PFSK-1 (cell line): ENCODE results near the gene SOX8.

ENCODE experiments used
- FOXP2 ChIP-seq: optimal IDR thresholded peaks from 2 replicates; pipeline ENCODE3; 2011; ENCODE audit warnings: borderline replicate concordance, control low read depth, inconsistent platforms; ENCODE audit not compliant: insufficient read depth; ENCODE audit errors: extremely low read length, extremely low read depth
- POLR2AphosphoS5 ChIP-seq: IDR thresholded peaks from 2 replicates; pipeline ENCODE4 v1.6.1; 2012; ENCODE audit warnings: low read depth, mild to moderate bottlenecking, control low read depth, low read length, moderate library complexity
- SIN3A ChIP-seq: IDR thresholded peaks from 2 replicates; pipeline ENCODE4 v1.6.1; 2012; ENCODE audit warnings: mild to moderate bottlenecking, low read length, moderate library complexity, borderline replicate concordance; ENCODE audit not compliant: insufficient read depth
- TAF1 ChIP-seq: IDR thresholded peaks from 2 replicates; pipeline ENCODE4 v1.6.1; 2012; ENCODE audit warnings: low read length, control low read depth, borderline replicate concordance; ENCODE audit not compliant: insufficient read depth
- TF ChIP-seq, protein P1 (sequence below), 2 experiments: IDR thresholded peaks; 2 replicates each; pipeline versions ENCODE4 v1.6.1 to v1.8.0; 2011 to 2012; ENCODE audit warnings: low read depth in 2 of 2, low read length in 2 of 2, control low read depth in 1 of 2, inconsistent platforms in 1 of 2, mild to moderate bottlenecking in 1 of 2, moderate library complexity in 1 of 2; ENCODE audit not compliant: insufficient read depth in 1 of 2

The SOX8 gene

DNA sequence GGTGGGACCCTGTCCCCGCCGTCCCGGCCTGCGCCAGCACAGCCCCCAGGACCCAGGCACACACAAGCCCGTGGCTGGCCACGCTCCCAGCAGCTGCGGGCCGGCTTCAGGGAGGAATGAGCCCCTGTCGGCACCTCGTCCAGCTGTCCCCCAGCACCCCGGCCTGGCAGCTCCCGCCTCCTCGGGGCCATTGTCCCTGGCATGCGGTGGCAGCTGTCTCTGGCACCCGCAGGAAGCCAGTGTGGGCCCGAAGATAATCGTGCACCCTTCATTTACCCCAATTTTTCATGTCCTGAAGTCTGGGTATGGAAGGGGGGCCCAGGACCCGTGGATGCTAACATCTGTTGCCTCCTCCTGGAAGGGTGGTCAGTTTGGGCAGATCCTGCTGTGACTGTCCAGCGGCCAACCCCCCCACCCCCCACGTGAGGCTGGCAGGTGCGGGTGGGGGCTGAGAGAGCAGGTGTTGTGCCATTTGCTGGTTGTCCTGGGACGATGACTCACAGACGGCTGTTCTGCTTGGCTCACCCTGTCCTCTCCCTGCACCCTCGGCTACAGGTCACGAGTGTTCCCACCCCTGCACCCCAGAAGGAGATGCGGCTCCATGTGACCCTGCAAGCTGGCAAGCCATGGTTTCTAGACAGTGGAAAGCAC, 6.8 kb upstream of the SOX8 start:
- TF ChIP-seq FOXP2 (no peak), TAF1 (no peak), SIN3A (no peak), POLR2AphosphoS5 (no peak)
- TF ChIP-seq, protein P1, sequence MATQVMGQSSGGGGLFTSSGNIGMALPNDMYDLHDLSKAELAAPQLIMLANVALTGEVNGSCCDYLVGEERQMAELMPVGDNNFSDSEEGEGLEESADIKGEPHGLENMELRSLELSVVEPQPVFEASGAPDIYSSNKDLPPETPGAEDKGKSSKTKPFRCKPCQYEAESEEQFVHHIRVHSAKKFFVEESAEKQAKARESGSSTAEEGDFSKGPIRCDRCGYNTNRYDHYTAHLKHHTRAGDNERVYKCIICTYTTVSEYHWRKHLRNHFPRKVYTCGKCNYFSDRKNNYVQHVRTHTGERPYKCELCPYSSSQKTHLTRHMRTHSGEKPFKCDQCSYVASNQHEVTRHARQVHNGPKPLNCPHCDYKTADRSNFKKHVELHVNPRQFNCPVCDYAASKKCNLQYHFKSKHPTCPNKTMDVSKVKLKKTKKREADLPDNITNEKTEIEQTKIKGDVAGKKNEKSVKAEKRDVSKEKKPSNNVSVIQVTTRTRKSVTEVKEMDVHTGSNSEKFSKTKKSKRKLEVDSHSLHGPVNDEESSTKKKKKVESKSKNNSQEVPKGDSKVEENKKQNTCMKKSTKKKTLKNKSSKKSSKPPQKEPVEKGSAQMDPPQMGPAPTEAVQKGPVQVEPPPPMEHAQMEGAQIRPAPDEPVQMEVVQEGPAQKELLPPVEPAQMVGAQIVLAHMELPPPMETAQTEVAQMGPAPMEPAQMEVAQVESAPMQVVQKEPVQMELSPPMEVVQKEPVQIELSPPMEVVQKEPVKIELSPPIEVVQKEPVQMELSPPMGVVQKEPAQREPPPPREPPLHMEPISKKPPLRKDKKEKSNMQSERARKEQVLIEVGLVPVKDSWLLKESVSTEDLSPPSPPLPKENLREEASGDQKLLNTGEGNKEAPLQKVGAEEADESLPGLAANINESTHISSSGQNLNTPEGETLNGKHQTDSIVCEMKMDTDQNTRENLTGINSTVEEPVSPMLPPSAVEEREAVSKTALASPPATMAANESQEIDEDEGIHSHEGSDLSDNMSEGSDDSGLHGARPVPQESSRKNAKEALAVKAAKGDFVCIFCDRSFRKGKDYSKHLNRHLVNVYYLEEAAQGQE (IDR thresholded peaks at IDR 0.05; ENCODE audit: insufficient read depth in 1 of 2, low read depth in 2 of 2, low read length in 2 of 2) = no peak

DNA sequence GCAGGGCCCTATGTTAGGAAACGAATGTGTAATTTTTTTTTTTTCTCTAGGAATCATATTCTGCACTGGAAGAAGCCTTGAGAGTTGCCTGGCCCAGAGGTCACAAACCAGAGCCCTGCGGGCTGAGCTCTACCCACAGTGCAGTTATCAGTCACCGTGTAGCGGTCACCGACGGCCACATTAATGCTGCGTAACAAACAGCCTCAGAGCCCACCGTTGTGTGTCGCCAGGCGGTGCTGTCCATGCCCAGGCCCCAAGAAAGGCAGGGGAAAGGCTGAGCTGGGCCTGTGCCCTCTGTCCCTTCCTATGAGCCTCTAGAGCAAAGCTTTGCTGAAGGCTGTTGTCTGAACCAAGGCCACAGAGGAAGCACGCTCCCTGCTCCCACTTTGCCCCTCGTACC, 6.3 kb upstream of the SOX8 start:
- no peak for TF ChIP-seq FOXP2
- TF ChIP-seq, protein P1 (IDR thresholded peaks at IDR 0.05; ENCODE audit: insufficient read depth in 1 of 2, low read depth in 2 of 2, low read length in 2 of 2) = no peak
- TF ChIP-seq TAF1 = no peak
- no peak for TF ChIP-seq POLR2AphosphoS5
- no peak for TF ChIP-seq SIN3A

DNA sequence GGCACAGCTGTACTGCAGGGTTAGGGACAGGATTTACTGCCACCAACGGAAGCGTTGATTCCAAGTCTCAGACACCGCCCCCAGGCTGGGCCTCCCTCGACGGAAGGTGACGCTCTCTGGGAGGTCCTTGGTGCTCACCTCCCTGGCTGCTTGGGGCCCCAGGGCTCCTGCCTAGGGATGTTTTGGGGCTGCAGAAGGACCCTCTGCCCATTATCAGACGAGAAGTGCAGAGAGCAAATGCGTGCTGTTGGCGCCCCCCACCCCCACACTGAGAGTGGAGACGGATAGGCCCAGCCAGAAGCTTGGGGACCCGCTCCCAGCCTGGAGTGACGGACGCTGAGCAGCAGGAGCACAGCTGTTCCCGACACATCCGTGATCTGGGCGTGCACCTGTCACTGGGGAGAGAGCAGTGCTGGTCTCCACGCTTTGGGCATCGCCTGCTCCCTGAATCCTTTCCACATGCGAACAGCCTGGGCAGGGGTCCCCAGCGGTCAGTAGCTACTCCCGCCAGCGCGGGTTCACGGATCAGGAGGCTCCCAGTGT, 5.1 kb upstream of the SOX8 start:
- no peak for TF ChIP-seq TAF1
- no peak for TF ChIP-seq POLR2AphosphoS5
- TF ChIP-seq FOXP2 = no peak
- TF ChIP-seq, protein P1 (IDR thresholded peaks at IDR 0.05; ENCODE audit: insufficient read depth in 1 of 2, low read depth in 2 of 2, low read length in 2 of 2) = no peak
- TF ChIP-seq SIN3A = no peak

DNA sequence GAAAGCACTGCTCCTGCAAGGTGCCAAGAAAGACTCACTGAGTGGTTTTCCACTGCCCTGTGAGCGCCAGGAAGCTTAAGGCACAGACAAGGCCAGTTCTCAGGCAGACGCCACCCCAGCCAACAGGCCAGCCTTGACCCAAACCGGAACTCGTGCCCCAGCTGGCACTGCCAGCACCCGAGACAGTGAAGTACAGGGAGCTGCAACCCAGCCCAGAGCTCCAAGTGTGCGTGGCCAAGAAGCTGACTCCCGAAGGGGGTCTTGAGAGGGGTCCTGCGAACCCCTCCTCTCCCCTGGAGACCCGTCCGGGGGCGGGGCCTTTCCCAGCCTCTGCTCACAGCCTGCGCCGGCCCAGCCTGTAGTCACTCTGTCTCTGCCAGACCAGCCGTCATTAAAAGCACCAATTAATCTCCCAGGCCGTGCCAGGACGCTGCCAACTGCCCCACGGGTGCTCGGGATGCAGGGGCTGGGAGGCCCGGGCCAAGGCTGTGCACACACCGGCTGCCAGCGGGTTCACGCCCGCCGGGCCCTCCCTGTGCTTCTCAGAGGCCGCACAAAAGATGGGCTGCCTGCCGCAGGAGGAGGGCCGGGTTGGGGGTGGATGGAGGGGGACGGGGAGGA, 4.4 kb upstream of the SOX8 start:
- no peak for TF ChIP-seq POLR2AphosphoS5
- no peak for TF ChIP-seq TAF1
- no peak for TF ChIP-seq FOXP2
- TF ChIP-seq, protein P1 (IDR thresholded peaks at IDR 0.05; ENCODE audit: insufficient read depth in 1 of 2, low read depth in 2 of 2, low read length in 2 of 2) = no peak
- TF ChIP-seq SIN3A = no peak
